ENCODE results near the gene SPIRE1. TPM values are rescaled to one million over a fixed set of nuclear protein-coding genes. Genes with fewer than 3 reads are reported as not detected.
"Not testable (repeated sequence)": the region's sequence is repeated elsewhere in the genome, so short reads cannot be mapped to it uniquely, and the experiment has no call there.

The SPIRE1 gene
- total RNA-seq, 1 experiment from 2014 or later = 16.6 TPM

DNA sequence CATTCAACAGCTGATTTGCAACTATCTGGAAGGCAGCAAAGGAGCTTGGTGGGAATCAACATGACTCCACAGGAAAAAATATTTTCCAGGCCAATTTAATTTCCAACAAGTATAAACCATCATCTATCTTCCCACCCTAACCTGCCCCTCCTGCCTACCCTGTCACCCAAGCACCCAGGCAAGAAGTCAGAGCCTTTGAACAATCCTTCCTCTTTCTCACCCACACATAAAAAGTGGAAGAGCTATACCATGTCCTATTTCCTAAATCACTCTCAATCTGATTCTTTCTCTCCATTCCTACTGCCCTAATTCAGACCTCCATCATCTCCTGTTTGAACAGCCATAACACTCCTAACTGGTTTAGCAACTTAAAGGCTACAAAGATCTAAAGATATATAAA is 12.7 kb downstream of the SPIRE1 start:
- Histone ChIP-seq H3K14ac (ENCODE audit: insufficient read depth, low read length) (no peak overlapping the region), H4K91ac (ENCODE audit: insufficient read length, low read depth, low read length) (no peak overlapping the region), H2BK15ac (ENCODE audit: low read depth, low read length) (no peak overlapping the region), H4K20me1 (ENCODE audit: control insufficient read depth, insufficient read depth, insufficient read length) (no peaks in the 10 kb centered on the region), H3K23ac (ENCODE audit: insufficient read length, low read depth, low read length) (no peak overlapping the region), H2BK120ac (ENCODE audit: low read depth, low read length, poor library complexity, severe bottlenecking) (no peak overlapping the region), H3K9ac (ENCODE audit: extremely low read depth, insufficient read length, low read length) (no peak overlapping the region), H4K8ac (replicated peaks; ENCODE audit: insufficient read length, low read depth, low read length) (no peak overlapping the region), H3T11ph (ENCODE audit: low read length) (no peak overlapping the region), H3K4me1 (ENCODE audit: insufficient read depth, low read length) (peaks cover 6% of the 10 kb centered on the region; the same call in 1 of the 2 replicates), H4K5ac (ENCODE audit: insufficient read length, low read depth, low read length) (no peak overlapping the region), H3K79me2 (ENCODE audit: insufficient read depth, low read length) (no peaks in the 10 kb centered on the region; the same call in 1 of the 2 replicates), H2BK20ac (ENCODE audit: low read depth, low read length, poor library complexity, severe bottlenecking) (no peak overlapping the region), H3K23me2 (ENCODE audit: insufficient read length, low read depth, low read length, poor library complexity, severe bottlenecking) (no peaks in the 10 kb centered on the region), H3K79me1 (ENCODE audit: insufficient read depth, low read depth, low read length, poor library complexity, severe bottlenecking) (no peaks in the 10 kb centered on the region), H3K56ac (ENCODE audit: insufficient read length, low read depth, low read length) (no peak overlapping the region), H3K4me2 (ENCODE audit: insufficient read depth, insufficient read length, low read length) (no peak overlapping the region), H3K18ac (ENCODE audit: insufficient read length, low read depth, low read length) (no peak overlapping the region), H2BK12ac (ENCODE audit: insufficient read length, low read depth, low read length) (no peak overlapping the region), H2AFZ (ENCODE audit: low read length) (no peak overlapping the region), H2AK5ac (ENCODE audit: insufficient read length, low read length) (no peak overlapping the region), H3K4ac (ENCODE audit: low read depth, low read length) (no peak overlapping the region), H2BK5ac (ENCODE audit: insufficient read length, low read length) (no peak overlapping the region), H3K9me3 (ENCODE audit: control insufficient read depth, low read depth, low read length) (no peaks in the 10 kb centered on the region), H3K27ac (ENCODE audit: insufficient read length, low read depth, low read length) (no peak overlapping the region), H3K27me3 (ENCODE audit: insufficient read depth, low read length) (no peaks in the 10 kb centered on the region)
- H3K27me3 Mint-ChIP-seq (ENCODE audit: low read depth) = no peaks in the 10 kb centered on the region
- no peak overlapping the region for H3K27ac Mint-ChIP-seq
- no peak for DNase-seq
- peaks cover 37 to 38% of the 10 kb centered on the region in 2 experiments for H3K4me1 Mint-ChIP-seq
- H3K4me3 Mint-ChIP-seq = no peak overlapping the region
- TF ChIP-seq, protein P1, sequence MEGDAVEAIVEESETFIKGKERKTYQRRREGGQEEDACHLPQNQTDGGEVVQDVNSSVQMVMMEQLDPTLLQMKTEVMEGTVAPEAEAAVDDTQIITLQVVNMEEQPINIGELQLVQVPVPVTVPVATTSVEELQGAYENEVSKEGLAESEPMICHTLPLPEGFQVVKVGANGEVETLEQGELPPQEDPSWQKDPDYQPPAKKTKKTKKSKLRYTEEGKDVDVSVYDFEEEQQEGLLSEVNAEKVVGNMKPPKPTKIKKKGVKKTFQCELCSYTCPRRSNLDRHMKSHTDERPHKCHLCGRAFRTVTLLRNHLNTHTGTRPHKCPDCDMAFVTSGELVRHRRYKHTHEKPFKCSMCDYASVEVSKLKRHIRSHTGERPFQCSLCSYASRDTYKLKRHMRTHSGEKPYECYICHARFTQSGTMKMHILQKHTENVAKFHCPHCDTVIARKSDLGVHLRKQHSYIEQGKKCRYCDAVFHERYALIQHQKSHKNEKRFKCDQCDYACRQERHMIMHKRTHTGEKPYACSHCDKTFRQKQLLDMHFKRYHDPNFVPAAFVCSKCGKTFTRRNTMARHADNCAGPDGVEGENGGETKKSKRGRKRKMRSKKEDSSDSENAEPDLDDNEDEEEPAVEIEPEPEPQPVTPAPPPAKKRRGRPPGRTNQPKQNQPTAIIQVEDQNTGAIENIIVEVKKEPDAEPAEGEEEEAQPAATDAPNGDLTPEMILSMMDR (conservative IDR thresholded peaks at IDR 0.05) = no peak
- H3K36me3 Mint-ChIP-seq (ENCODE audit: insufficient read depth in 1 of 3, low read depth in 3 of 3) = no peaks in the 10 kb centered on the region
- H3K9me3 Mint-ChIP-seq = no peaks in the 10 kb centered on the region; a peak in 1 of 5 replicates

DNA sequence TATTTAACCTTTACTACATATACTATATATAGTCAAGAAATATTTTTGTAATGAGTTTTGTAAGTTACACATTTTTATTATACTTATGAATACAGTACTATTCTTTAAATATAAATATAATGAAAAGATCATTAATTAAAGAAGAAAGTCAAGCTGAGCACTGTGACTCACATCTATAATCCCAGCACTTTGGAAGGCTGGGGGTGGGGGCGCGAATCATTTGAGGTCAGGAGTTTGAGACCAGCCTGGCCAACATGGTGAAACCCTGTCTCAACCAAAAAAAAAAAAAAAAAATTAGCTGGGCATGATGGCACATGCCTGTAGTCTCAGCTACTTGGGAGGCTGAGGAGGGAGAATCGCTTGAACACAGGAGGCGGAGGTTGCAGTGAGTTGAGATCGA is 14.2 kb downstream of the SPIRE1 start:
- H3T11ph ChIP-seq (ENCODE audit: low read length); H3K18ac ChIP-seq (ENCODE audit: insufficient read length, low read depth, low read length); H3K9me3 Mint-ChIP-seq; H3K4ac ChIP-seq (ENCODE audit: low read depth, low read length); H3K14ac ChIP-seq (ENCODE audit: insufficient read depth, low read length); H3K4me1 ChIP-seq (ENCODE audit: insufficient read depth, low read length); H3K27ac ChIP-seq (ENCODE audit: insufficient read length, low read depth, low read length); H3K27me3 Mint-ChIP-seq (ENCODE audit: low read depth); H4K5ac ChIP-seq (ENCODE audit: insufficient read length, low read depth, low read length); H3K27me3 ChIP-seq (ENCODE audit: insufficient read depth, low read length); H3K4me2 ChIP-seq (ENCODE audit: insufficient read depth, insufficient read length, low read length); H3K4me3 Mint-ChIP-seq; H3K36me3 Mint-ChIP-seq (ENCODE audit: insufficient read depth in 1 of 3, low read depth in 3 of 3); H4K8ac ChIP-seq (replicated peaks; ENCODE audit: insufficient read length, low read depth, low read length); H3K79me1 ChIP-seq (ENCODE audit: insufficient read depth, low read depth, low read length, poor library complexity, severe bottlenecking); H3K23ac ChIP-seq (ENCODE audit: insufficient read length, low read depth, low read length); H4K20me1 ChIP-seq (ENCODE audit: control insufficient read depth, insufficient read depth, insufficient read length); H3K9ac ChIP-seq (ENCODE audit: extremely low read depth, insufficient read length, low read length); H3K27ac Mint-ChIP-seq; H3K79me2 ChIP-seq (ENCODE audit: insufficient read depth, low read length); H2BK12ac ChIP-seq (ENCODE audit: insufficient read length, low read depth, low read length); H2AK5ac ChIP-seq (ENCODE audit: insufficient read length, low read length); H3K9me3 ChIP-seq (ENCODE audit: control insufficient read depth, low read depth, low read length); H2BK120ac ChIP-seq (ENCODE audit: low read depth, low read length, poor library complexity, severe bottlenecking); H2AFZ ChIP-seq (ENCODE audit: low read length); H3K56ac ChIP-seq (ENCODE audit: insufficient read length, low read depth, low read length); H3K23me2 ChIP-seq (ENCODE audit: insufficient read length, low read depth, low read length, poor library complexity, severe bottlenecking); DNase-seq; H2BK15ac ChIP-seq (ENCODE audit: low read depth, low read length); H2BK20ac ChIP-seq (ENCODE audit: low read depth, low read length, poor library complexity, severe bottlenecking); H2BK5ac ChIP-seq (ENCODE audit: insufficient read length, low read length); H4K91ac ChIP-seq (ENCODE audit: insufficient read length, low read depth, low read length): not testable (repeated sequence)
- peaks cover 36% of the 10 kb centered on the region in 2 experiments for H3K4me1 Mint-ChIP-seq
- no CpG with 5 or more reads among the region's 5 CpGs for WGBS (ENCODE audit: extremely low coverage, insufficient read length, low lambda C conversion rate)

Measured in H9 (cell line).